Posterior cingulate gyrus (tissue), 11 donors: ENCODE measurements around the gene FASTK.

Experiments
- DNase-seq, 10 donors: peaks; one replicate each; pipeline versions ENCODE4 v3.0.0 to v3.0.0-alpha.2; 2020 to 2021; ENCODE audit warnings: mixed read lengths in 3 of 10
- intact Hi-C: fragments of 100-400 bp; cut with DNase I; formaldehyde crosslinking; loops from one replicate; pipeline ENCODE4 v1.15.1; 2023

FASTK gene

GRCh38 chr7:151087245-151088018, 6.8 kb upstream of the FASTK start:
- intact Hi-C loops, result loop anchor here (2.0 kb wide), 1 partner anchor 59 kb away; the partner anchor contains the start of gene ABCB8
- DNase-seq, result peak in 8 of 10 donors; percentile 31 to 95 (median 65)

- DNase-seq, result peak in 2 of 10 donors; percentile 79 to 83
- intact Hi-C loops, result loop anchor here (1.0 to 2.0 kb wide), 2 partner anchors 29 to 58 kb away; partner anchors contain the start of gene ABCB8
These were observed 6.2 kb upstream of the FASTK start for GRCh38 chr7:151086802-151087244.

- intact Hi-C loops, result loop anchor here (1.0 to 2.0 kb wide), 2 partner anchors 28 to 57 kb away; partner anchors contain the start of gene ABCB8
- DNase-seq, result peak; percentile 81 to 98 (median 86)
These were observed 5.3 kb upstream of the FASTK start, which contains the start of gene AGAP3 for GRCh38 chr7:151085691-151086620. Gene AGAP3, plus strand, starts transcription at chr7:151086475. Its CDS starts 267 bp downstream, at chr7:151086742.

GRCh38 chr7:151085329-151085690, 4.7 kb upstream of the FASTK start:
- intact Hi-C loops, result no loop called here
- DNase-seq, result no peak

- DNase-seq, result peak in 1 of 10 donors; percentile 11
- intact Hi-C loops, result loop anchor here (5.0 kb wide), 1 partner anchor 39 kb away; no protein-coding TSS in a partner anchor
These were observed 3.2 kb upstream of the FASTK start for GRCh38 chr7:151083824-151084160.

GRCh38 chr7:151083071-151083823, 2.6 kb upstream of the FASTK start, which contains the start of gene TMUB1:
Gene TMUB1, minus strand, starts transcription at chr7:151083493. Its CDS starts 930 bp downstream, at chr7:151082563.
- DNase-seq, result peak; percentile 64 to 97 (median 80)
- intact Hi-C loops, result loop anchor here (5.0 kb wide), 1 partner anchor 39 kb away; no protein-coding TSS in a partner anchor

GRCh38 chr7:151082141-151083070, 1.8 kb upstream of the FASTK start:
- intact Hi-C loops, result loop anchor here (5.0 kb wide), 1 partner anchor 40 kb away; no protein-coding TSS in a partner anchor
- DNase-seq, result peak in 3 of 10 donors; percentile 5 to 66 (median 66)

GRCh38 chr7:151081170-151082101, 827 bp upstream of the FASTK start:
- intact Hi-C loops, result loop anchor here (5.0 kb wide), 1 partner anchor 41 kb away; no protein-coding TSS in a partner anchor
- DNase-seq, result peak in 1 of 10 donors; percentile 86

GRCh38 chr7:151080067-151080521, 515 bp downstream of the FASTK start:
- intact Hi-C loops, result loop anchor here (1.0 to 5.0 kb wide), 2 partner anchors 22 to 42 kb away; no protein-coding TSS in a partner anchor
- peak in 2 of 10 donors; percentile 66 to 88 for DNase-seq

- DNase-seq, result peak in 1 of 10 donors; percentile 78
- intact Hi-C loops, result loop anchor here (5.0 kb wide), 1 partner anchor 33 kb away; no protein-coding TSS in a partner anchor
These were observed 1.3 kb downstream of the FASTK start for GRCh38 chr7:151079199-151079910.

- peak in 2 of 10 donors; percentile 71 to 81 for DNase-seq
- intact Hi-C loops, result loop anchor here (5.0 kb wide), 1 partner anchor 34 kb away; no protein-coding TSS in a partner anchor
These were observed 2.2 kb downstream of the FASTK start for GRCh38 chr7:151078233-151079040.

GRCh38 chr7:151077705-151078232, 2.8 kb downstream of the FASTK start:
- no peak for DNase-seq
- intact Hi-C loops, result loop anchor here (5.0 kb wide), 1 partner anchor 35 kb away; no protein-coding TSS in a partner anchor

GRCh38 chr7:151076863-151077704, 3.5 kb downstream of the FASTK start:
- intact Hi-C loops, result loop anchor here (5.0 kb wide), 1 partner anchor 35 kb away; no protein-coding TSS in a partner anchor
- DNase-seq, result peak in 2 of 10 donors; percentile 67 to 80

- intact Hi-C loops, result loop anchor here (5.0 kb wide), 1 partner anchor 36 kb away; no protein-coding TSS in a partner anchor
These were observed 4.6 kb downstream of the FASTK start for GRCh38 chr7:151075978-151076426.

More at GRCh38 chr7:151075978-151076426, 4.6 kb downstream of the FASTK start:
- peak in 2 of 10 donors; percentile 69 to 79 for DNase-seq
